ENCODE data around the gene CAPG.
A peak's percentile ranks its signal among the peaks of the same experiment; 100 is the strongest.
"Not testable (repeated sequence)": the region's sequence is repeated elsewhere in the genome, so short reads cannot be mapped to it uniquely, and the experiment has no call there.

The CAPG gene

GRCh38 chr2:85362653-85363387, 47.3 kb downstream of the CAPG start:
- DNase-seq (ENCODE audit: low read depth in 3 of 3, low spot score in 1 of 3) = not testable (repeated sequence)

DNA sequence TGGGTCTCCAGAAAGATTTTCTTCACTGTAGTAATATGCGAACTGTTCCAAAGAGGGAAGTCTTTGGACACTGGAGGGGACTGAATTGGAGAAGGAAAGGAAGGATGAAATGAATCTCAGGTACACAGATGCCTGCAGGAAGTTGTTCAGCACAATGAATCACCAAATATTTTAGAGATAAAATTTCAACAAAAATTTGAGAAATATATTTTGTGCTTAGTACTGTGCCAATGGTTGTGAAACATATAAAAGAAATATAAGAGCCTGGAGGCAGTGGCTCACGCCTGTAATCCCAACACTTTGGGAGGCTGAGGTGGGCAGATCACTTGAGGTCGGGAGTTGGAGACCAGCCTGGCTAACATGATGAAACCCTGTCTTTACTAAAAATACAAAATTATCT, 52.4 kb downstream of the CAPG start:
- DNase-seq (ENCODE audit: low read depth in 3 of 3, low spot score in 1 of 3) = no peak

DNA sequence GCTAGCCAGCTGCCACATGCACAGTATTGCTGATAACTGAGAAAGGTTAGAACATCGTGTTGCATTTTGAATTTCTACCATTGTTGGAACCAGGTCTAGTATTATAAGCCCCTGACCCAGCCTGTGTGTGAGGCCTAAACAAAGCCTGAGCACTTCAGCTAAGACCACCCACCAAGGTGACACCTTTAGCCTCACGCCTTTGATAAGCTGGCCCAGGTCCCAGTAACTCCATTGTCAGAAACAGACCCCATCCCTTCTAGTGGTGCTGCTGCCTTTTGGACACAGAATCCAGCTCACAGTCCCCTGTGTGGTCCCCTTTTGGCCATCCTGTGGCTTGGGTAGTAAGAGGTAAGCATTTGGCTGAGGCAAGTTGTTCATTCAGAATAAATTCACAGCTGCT, 54.0 kb downstream of the CAPG start:
- DNase-seq (ENCODE audit: low read depth in 3 of 3, low spot score in 1 of 3) = no peak

- DNase-seq (ENCODE audit: low read depth in 3 of 3, low spot score in 1 of 3) = no peak
These were observed 54.6 kb downstream of the CAPG start for GRCh38 chr2:85355521-85355920.

DNA sequence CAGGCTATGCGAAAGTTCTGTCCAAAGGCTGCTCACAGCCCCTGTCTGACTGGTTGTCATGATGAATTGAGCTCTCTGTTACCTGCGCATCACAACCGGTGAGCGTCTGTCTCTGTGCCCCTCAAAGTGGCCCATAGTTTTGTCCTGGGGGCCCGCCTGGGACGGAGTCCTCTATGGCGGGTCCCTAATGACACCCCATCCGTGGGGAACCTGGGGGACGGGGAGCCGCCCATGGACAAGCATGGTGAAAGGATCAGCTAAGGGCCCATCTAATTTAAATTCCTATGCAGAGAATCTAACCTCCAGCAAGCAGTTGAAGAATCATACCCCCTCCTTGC, 55.1 kb downstream of the CAPG start:
- no peak for DNase-seq (ENCODE audit: low read depth in 3 of 3, low spot score in 1 of 3)

DNA sequence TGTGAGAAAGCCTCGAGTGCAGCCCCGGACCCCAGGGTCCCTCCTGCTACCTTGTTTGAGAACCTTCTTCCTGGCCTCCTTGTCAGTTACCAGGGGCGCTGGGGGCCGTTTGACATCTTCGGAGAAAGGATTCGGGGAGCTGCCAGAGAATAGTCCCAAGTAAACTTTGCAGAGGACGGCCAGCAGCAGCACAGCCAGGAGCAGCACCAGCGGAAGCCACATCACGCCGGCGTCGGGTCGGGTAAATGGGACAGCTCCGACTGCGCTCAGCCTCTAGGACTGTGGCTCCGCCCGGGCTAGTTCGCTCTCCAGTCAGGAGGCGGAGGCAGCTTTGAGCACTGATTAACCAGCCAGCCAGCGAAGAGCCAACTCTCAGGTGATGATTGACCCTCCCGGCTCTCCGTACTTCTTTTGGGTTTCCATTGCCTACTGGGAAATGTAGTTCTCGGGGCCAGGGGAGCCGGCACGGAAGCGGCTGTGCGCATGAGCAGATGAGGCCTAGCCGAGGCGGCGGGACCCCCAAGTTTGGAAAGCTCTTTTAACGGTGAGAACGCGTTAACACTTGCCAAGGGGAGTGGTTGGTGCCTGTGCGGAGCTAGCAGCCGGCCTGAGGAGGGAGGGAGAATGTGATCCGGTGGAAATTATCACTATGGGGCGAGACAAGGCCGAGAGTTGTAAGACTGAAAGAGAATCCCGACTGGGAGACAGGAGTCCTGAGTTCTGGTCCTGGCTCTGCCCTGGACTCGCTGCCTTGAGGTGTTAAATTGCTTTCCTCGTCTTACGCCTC, 55.7 kb downstream of the CAPG start, which contains the start of the genes ELMOD3 and RETSAT:
ELMOD3 (plus strand) TSS at position 484 of the 787 bp plus-strand sequence. CDS start 2,430 bp downstream, outside the sequence.
RETSAT (minus strand) TSS at position 243 of the 787 bp plus-strand sequence; CDS start at position 222, 21 bp downstream.
- DNase-seq (ENCODE audit: low read depth in 3 of 3, low spot score in 1 of 3) = peak; percentile 80 to 94 (median 94)

DNA sequence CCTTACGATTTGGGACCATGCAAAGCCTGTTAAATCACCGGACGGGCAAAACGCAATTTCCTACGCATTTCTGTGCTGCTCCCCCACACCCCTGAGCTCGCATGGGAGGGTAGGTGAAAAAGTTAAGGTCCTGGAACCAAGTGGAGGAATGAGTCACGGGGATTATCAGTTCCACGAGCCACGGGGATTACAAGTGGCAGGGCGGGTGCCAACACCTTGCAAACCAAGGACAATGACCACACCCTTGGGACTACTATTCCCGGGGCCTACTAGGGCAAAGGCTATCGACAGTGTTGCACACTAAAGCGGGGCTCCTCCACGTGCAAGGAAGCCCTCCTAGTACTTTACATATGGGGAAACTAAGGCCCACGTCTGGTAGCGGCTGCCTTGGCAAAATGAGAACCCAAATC, 56.3 kb downstream of the CAPG start:
- no peak for DNase-seq (ENCODE audit: low read depth in 3 of 3, low spot score in 1 of 3)

GRCh38 chr2:85347599-85347998, 62.6 kb downstream of the CAPG start:
- DNase-seq (ENCODE audit: low read depth in 3 of 3, low spot score in 1 of 3) = no peak
